ENCODE results near the gene MC5R. TPM values are rescaled to one million over a fixed set of nuclear protein-coding genes. Genes with fewer than 3 reads are reported as not detected.

MC5R gene
- total and polyA plus RNA-seq, 2 experiments from 2014 or later, result 0.11 TPM; not detected in 1

- DNase-seq (ENCODE audit: low spot score) (peak; percentile 57), ATAC-seq (no peak)
- Mint-ChIP-seq H3K4me1 (peaks cover 55% of the 10 kb centered on the region), H3K36me3 (ENCODE audit: low read depth) (no peaks in the 10 kb centered on the region), H3K9me3 (no peaks in the 10 kb centered on the region), H3K4me3 (peak overlapping the region; percentile 16; the same call in 1 of the 3 replicates), H3K27me3 (ENCODE audit: insufficient read depth, low read depth, poor library complexity) (no peaks in the 10 kb centered on the region), H3K27ac (no peak overlapping the region)
- H3K27me3 ChIP-seq (ENCODE audit: insufficient read depth), result no peaks in the 10 kb centered on the region
- peaks cover 7% of the 10 kb centered on the region; the same call in 1 of the 2 replicates for H3K9me2 ChIP-seq (ENCODE audit: insufficient read depth)
- H3K4me2 ChIP-seq, result peak overlapping the region; percentile 50
- no peak overlapping the region for H3K27ac ChIP-seq (ENCODE audit: low read depth)
- peak overlapping the region; percentile 4; the same call in 1 of the 2 replicates for H2AFZ ChIP-seq
- TF ChIP-seq JUNB (IDR thresholded peaks at IDR 0.05; ENCODE audit: unreplicated experiment) (no peak), CTCF (conservative IDR thresholded peaks at IDR 0.05; ENCODE audit: low read depth in 2 of 2) (no peak), EZH2 (IDR thresholded peaks at IDR 0.05; ENCODE audit: low read depth, unreplicated experiment) (no peak), STAT1 (IDR thresholded peaks at IDR 0.05; ENCODE audit: unreplicated experiment) (no peak)
- TF ChIP-seq, protein P1, sequence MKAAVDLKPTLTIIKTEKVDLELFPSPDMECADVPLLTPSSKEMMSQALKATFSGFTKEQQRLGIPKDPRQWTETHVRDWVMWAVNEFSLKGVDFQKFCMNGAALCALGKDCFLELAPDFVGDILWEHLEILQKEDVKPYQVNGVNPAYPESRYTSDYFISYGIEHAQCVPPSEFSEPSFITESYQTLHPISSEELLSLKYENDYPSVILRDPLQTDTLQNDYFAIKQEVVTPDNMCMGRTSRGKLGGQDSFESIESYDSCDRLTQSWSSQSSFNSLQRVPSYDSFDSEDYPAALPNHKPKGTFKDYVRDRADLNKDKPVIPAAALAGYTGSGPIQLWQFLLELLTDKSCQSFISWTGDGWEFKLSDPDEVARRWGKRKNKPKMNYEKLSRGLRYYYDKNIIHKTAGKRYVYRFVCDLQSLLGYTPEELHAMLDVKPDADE (IDR thresholded peaks at IDR 0.05), result no peak
- H3K4me3 ChIP-seq, result peak overlapping the region; percentile 18; the same call in 1 of the 2 replicates
- H3F3A ChIP-seq (replicated peaks; ENCODE audit: low read depth), result peaks cover 8% of the 10 kb centered on the region
- H3K4me1 ChIP-seq (ENCODE audit: insufficient read depth), result peaks cover 43% of the 10 kb centered on the region
- no peaks in the 10 kb centered on the region for H3K79me2 ChIP-seq (replicated peaks; ENCODE audit: insufficient read depth)
- H3K36me3 ChIP-seq (ENCODE audit: insufficient read depth), result no peaks in the 10 kb centered on the region
- no peaks in the 10 kb centered on the region for H4K20me1 ChIP-seq (replicated peaks; ENCODE audit: insufficient read depth)
Measured at GRCh38 chr18:13810950-13811485, 12.9 kb upstream of the MC5R start.

GRCh38 chr18:13811993-13812392 lies 12.0 kb upstream of the MC5R start:
- H3K4me1 ChIP-seq (ENCODE audit: insufficient read depth), result peaks cover 43% of the 10 kb centered on the region
- DNase-seq (ENCODE audit: low spot score) (peak; percentile 62), ATAC-seq (peak; percentile 19)
- H3K79me2 ChIP-seq (replicated peaks; ENCODE audit: insufficient read depth), result no peaks in the 10 kb centered on the region
- no peak overlapping the region; the same call in 1 of the 2 replicates for H2AFZ ChIP-seq
- H3F3A ChIP-seq (replicated peaks; ENCODE audit: low read depth), result peaks cover 8% of the 10 kb centered on the region
- Mint-ChIP-seq H3K4me3 (no peak overlapping the region), H3K27me3 (ENCODE audit: insufficient read depth, low read depth, poor library complexity) (peaks cover 2% of the 10 kb centered on the region), H3K9me3 (no peaks in the 10 kb centered on the region), H3K27ac (peak overlapping the region; percentile 73; the same call in 1 of the 2 replicates), H3K4me1 (peaks cover 50% of the 10 kb centered on the region), H3K36me3 (ENCODE audit: low read depth) (no peaks in the 10 kb centered on the region)
- H3K27ac ChIP-seq (ENCODE audit: low read depth), result no peak overlapping the region
- peak overlapping the region; percentile 50; the same call in 1 of the 2 replicates for H3K4me2 ChIP-seq
- H3K27me3 ChIP-seq (ENCODE audit: insufficient read depth), result no peaks in the 10 kb centered on the region
- H4K20me1 ChIP-seq (replicated peaks; ENCODE audit: insufficient read depth), result no peaks in the 10 kb centered on the region
- TF ChIP-seq CTCF (conservative IDR thresholded peaks at IDR 0.05; ENCODE audit: low read depth in 2 of 2) (peak; percentile 16 to 33; a peak in 2 of 4 replicates), ZNF331 (CRISPR knock-in tag; IDR thresholded peaks at IDR 0.05; ENCODE audit: low read depth) (no peak)
- no peak overlapping the region for H3K4me3 ChIP-seq
- peaks cover 7% of the 10 kb centered on the region; the same call in 1 of the 2 replicates for H3K9me2 ChIP-seq (ENCODE audit: insufficient read depth)
- H3K36me3 ChIP-seq (ENCODE audit: insufficient read depth), result no peaks in the 10 kb centered on the region
